Breast epithelium (tissue), 4 donors: ENCODE results near the gene SCN9A. TPM values are rescaled to one million over a fixed set of nuclear protein-coding genes. Genes with fewer than 3 reads are reported as not detected.

Source experiments
- DNase-seq, 2 donors: peaks; one replicate each; pipeline ENCODE4 v3.0.0-alpha.2; 2019; ENCODE audit warnings: low spot score in 2 of 2
- H3K27ac ChIP-seq, 2 donors: fragments of 200-600 bp; sonication (generic) in 1 of 2; one replicate each; pipeline ENCODE4 v1.5.1; 2016 to 2019; ENCODE audit warnings: mild to moderate bottlenecking in 1 of 2
- H3K27me3 ChIP-seq, 2 donors: fragments of 200-600 bp; sonication (generic) in 1 of 2; one replicate each; pipeline versions ENCODE4 v1.5.1 to v1.6.0; 2017 to 2019; ENCODE audit warnings: control low read depth in 1 of 2, mild to moderate bottlenecking in 1 of 2
- H3K36me3 ChIP-seq: fragments of 200-600 bp; one replicate; pipeline ENCODE4 v1.5.1; 2019
- H3K4me1 ChIP-seq, 2 donors: fragments of 200-600 bp; sonication (generic); one replicate each; pipeline ENCODE4 v1.5.1; 2016 to 2019; ENCODE audit warnings: control low read depth in 1 of 2
- H3K4me3 ChIP-seq, 3 donors: fragments of 200-600 bp; sonication (generic); 1 replicate in 2 of 3; 2 replicates in 1 of 3; pipeline ENCODE4 v1.5.1; 2016 to 2019; ENCODE audit warnings: mild to moderate bottlenecking in 3 of 3, moderate library complexity in 2 of 3
- H3K9me3 ChIP-seq, 2 donors: fragments of 200-600 bp; sonication (generic) in 1 of 2; one replicate each; pipeline ENCODE4 v1.5.1; 2016 to 2019; ENCODE audit warnings: control low read depth in 1 of 2
- POLR2A ChIP-seq: fragments of 450-650 bp; IDR thresholded peaks from one replicate; pipeline ENCODE4 v1.6.1; 2016; ENCODE audit warnings: antibody characterized with exemption, mild to moderate bottlenecking, moderate library complexity
- POLR2AphosphoS5 ChIP-seq, 3 donors: sonication (generic); formaldehyde crosslinking; IDR thresholded peaks; one replicate each; pipeline ENCODE4 v1.6.1; 2017; ENCODE audit warnings: antibody characterized with exemption in 3 of 3
- intact Hi-C: fragments of 100-400 bp; cut with DNase I; formaldehyde crosslinking; loops from one replicate; pipeline ENCODE4 v1.15.1; 2023; ENCODE audit warnings: low total_unique reads
- total RNA-seq, 3 donors: library from RNA; depleted of rRNA; stranded (reverse); fragments of >200 nt; gene quantifications; one replicate each; pipeline ENCODE4 v1.1.0, GENCODE V29; 2016
- TF ChIP-seq, protein P1 (sequence below), 3 donors: fragments of 450-650 bp; IDR thresholded peaks; one replicate each; pipeline ENCODE4 v1.5.1; 2016 to 2017; ENCODE audit warnings: antibody characterized with exemption in 3 of 3, mild to moderate bottlenecking in 3 of 3, moderate library complexity in 3 of 3

SCN9A gene
- total RNA-seq, 3 donors from 2014 or later: 2.0 to 12.5 (median 3.5) TPM

GRCh38 chr2:166156985-166157490 is 218.7 kb downstream of the SCN9A start:
- Histone ChIP-seq H3K4me1 (no peaks in the 10 kb centered on the region), H3K27ac (no peak overlapping the region), H3K4me3 (no peak overlapping the region), H3K36me3 (no peaks in the 10 kb centered on the region), H3K27me3 (no peaks in the 10 kb centered on the region), H3K9me3 (no peaks in the 10 kb centered on the region)
- no peak for DNase-seq
- intact Hi-C loops: no loop called here
- TF ChIP-seq POLR2AphosphoS5 (IDR thresholded peaks at IDR 0.05) (no peak), POLR2A (no peak)
- TF ChIP-seq, protein P1, sequence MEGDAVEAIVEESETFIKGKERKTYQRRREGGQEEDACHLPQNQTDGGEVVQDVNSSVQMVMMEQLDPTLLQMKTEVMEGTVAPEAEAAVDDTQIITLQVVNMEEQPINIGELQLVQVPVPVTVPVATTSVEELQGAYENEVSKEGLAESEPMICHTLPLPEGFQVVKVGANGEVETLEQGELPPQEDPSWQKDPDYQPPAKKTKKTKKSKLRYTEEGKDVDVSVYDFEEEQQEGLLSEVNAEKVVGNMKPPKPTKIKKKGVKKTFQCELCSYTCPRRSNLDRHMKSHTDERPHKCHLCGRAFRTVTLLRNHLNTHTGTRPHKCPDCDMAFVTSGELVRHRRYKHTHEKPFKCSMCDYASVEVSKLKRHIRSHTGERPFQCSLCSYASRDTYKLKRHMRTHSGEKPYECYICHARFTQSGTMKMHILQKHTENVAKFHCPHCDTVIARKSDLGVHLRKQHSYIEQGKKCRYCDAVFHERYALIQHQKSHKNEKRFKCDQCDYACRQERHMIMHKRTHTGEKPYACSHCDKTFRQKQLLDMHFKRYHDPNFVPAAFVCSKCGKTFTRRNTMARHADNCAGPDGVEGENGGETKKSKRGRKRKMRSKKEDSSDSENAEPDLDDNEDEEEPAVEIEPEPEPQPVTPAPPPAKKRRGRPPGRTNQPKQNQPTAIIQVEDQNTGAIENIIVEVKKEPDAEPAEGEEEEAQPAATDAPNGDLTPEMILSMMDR (IDR thresholded peaks at IDR 0.05): no peak

- Histone ChIP-seq H3K9me3 (no peaks in the 10 kb centered on the region), H3K4me3 (no peak overlapping the region), H3K36me3 (no peaks in the 10 kb centered on the region), H3K27ac (no peak overlapping the region), H3K4me1 (no peaks in the 10 kb centered on the region), H3K27me3 (no peaks in the 10 kb centered on the region)
- intact Hi-C loops: no loop called here
- TF ChIP-seq POLR2A (no peak), POLR2AphosphoS5 (IDR thresholded peaks at IDR 0.05) (no peak)
- TF ChIP-seq, protein P1 (IDR thresholded peaks at IDR 0.05): no peak
- no peak for DNase-seq
Observed at GRCh38 chr2:166155589-166155988, 220.2 kb downstream of the SCN9A start.

DNA sequence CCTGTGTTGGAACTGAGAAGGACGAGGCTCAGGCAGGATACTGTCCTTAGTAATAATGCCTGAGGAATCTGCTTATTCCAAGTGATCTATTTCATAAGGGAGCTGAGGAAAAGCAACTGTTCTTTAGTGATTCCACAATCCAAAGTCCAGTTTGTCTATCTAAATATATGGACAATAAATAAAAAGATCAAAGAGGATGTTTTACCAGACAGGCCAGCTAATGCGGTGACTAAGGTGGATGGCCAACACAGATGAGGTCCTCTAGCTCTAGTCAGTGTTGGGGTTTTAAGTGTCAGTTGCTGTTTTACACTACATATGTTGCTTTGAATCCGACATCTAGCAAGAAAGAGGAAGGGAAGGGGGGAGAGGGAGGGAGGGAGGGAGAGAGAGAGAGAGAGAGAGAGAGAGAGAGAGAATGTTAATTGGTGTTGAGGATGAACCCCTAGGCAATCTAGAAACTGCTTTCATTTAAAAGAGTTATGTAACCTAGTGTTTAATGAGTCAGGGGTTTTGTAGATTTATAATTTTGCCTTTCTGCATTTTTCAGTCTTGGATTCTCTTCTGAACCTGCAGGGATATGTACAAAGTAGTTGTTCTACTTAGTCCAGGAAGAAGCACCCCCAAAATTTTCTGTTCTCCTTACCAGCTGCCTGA is 220.9 kb downstream of the SCN9A start:
- Histone ChIP-seq H3K36me3 (no peaks in the 10 kb centered on the region), H3K27me3 (no peaks in the 10 kb centered on the region), H3K4me3 (no peak overlapping the region), H3K27ac (no peak overlapping the region), H3K4me1 (no peaks in the 10 kb centered on the region), H3K9me3 (no peaks in the 10 kb centered on the region)
- no peak for DNase-seq
- intact Hi-C loops: no loop called here
- TF ChIP-seq, protein P1 (IDR thresholded peaks at IDR 0.05): no peak
- TF ChIP-seq POLR2A: no peak
- TF ChIP-seq POLR2AphosphoS5 (IDR thresholded peaks at IDR 0.05): no peak

- Histone ChIP-seq H3K27ac (no peak overlapping the region), H3K9me3 (no peaks in the 10 kb centered on the region), H3K36me3 (no peaks in the 10 kb centered on the region), H3K4me3 (no peak overlapping the region), H3K4me1 (no peaks in the 10 kb centered on the region), H3K27me3 (no peaks in the 10 kb centered on the region)
- intact Hi-C loops: no loop called here
- no peak for DNase-seq
- no peak for TF ChIP-seq POLR2AphosphoS5 (IDR thresholded peaks at IDR 0.05)
- no peak for TF ChIP-seq POLR2A
- TF ChIP-seq, protein P1 (IDR thresholded peaks at IDR 0.05): no peak
Observed at GRCh38 chr2:166152064-166152463, 223.7 kb downstream of the SCN9A start.

- no peaks in the 10 kb centered on the region for H3K27me3 ChIP-seq
- H3K4me3 ChIP-seq: no peak overlapping the region
- no peaks in the 10 kb centered on the region for H3K9me3 ChIP-seq
- TF ChIP-seq POLR2A (no peak), POLR2AphosphoS5 (IDR thresholded peaks at IDR 0.05) (no peak)
- TF ChIP-seq, protein P1 (IDR thresholded peaks at IDR 0.05): no peak
- intact Hi-C loops: no loop called here
- DNase-seq: no peak
- no peak overlapping the region for H3K27ac ChIP-seq
- no peaks in the 10 kb centered on the region for H3K4me1 ChIP-seq
- H3K36me3 ChIP-seq: no peaks in the 10 kb centered on the region
Observed at GRCh38 chr2:166148500-166149400, 227.0 kb downstream of the SCN9A start.
